ENCODE data around the gene NATD1.

The NATD1 gene, protein sequence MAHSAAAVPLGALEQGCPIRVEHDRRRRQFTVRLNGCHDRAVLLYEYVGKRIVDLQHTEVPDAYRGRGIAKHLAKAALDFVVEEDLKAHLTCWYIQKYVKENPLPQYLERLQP

DNA sequence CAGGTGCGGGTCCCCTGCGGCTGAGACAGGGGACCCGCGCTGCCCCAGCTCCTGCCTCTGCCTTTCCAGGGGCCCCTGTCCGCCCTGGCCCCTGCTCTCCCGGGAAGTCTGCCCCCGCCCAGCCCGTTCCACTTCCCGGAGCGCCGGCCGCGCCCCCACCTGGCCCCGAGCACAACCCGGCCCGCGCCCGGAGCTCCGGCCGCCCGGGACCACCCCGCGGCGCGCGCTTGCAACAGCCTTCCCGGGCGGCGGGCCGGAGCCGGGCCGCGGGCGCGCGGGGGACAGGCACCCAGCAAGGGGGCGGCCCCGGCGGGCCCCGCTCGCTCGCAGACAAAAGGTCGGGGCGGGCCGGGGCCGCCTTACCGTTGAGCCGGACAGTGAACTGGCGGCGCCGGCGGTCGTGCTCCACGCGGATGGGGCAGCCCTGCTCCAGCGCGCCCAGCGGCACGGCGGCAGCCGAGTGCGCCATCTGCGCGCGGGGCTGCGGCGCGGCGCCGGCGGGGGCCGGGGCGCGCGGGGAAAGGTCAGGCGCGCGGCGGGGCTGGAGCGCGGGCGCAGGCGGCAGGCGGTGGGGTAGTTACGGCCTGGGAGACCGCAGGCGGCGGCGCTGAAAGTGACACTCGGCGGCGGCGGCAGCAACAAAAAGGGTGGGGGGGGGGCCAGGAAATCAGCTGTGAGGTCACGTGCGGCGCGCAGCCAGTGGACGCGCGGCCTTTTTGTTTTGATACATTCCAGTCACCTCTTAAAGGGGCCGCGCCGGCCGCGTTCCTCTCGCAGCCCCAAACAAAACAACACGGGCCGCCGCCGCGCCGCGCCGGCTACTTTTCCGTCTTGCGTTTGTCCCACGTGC lies at the start of gene NATD1:
Gene NATD1 (minus strand): TSS at position 615 of the 850 bp plus-strand sequence. CDS start 146 bp downstream, at position 469.
- peak; percentile 77 for DNase-seq

DNA sequence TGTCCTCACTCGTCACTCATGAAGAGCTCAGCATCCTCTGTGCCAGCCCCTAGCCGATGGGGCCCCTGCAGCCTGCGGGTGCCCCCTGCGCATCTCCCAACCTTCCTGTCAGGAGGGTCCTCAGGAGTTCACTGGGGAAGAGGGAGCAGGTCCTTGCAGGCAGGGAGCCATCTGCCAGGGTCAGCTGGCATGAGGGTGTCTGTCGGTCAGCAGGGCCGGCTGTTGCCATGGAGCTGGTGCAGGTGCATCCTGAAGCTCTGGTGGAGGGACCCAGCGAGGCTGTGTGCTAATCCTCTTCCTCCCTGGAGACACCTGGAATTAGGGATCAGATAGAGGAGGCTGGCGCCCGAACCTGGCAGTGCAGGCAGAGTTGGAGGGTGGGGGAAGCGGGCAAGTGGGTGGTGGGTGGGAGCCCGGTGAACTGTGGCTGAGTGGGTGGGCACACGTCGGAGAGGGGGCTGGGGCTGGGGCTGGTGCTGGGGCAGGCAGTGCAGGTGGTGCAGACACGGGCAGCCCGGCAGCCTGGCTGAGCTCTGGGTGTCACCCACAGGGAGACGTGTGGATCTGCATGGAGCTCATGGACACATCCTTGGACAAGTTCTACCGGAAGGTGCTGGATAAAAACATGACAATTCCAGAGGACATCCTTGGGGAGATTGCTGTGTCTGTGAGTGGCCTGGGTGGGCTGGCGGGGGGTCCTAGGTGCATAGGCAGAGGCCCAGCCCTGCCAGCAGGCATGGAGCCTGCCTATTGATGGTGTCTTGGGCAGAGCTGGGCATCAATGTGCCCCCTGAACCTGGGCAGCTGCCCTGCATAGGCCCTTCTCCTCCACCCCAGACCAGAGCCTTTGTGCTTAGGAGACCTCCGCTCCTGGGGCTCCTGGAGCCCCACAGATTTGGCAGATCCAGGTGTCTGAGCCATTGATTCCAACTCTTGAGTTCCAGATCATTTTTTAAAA lies 48.7 kb upstream of the NATD1 start:
- peak; percentile 82 for DNase-seq

DNA sequence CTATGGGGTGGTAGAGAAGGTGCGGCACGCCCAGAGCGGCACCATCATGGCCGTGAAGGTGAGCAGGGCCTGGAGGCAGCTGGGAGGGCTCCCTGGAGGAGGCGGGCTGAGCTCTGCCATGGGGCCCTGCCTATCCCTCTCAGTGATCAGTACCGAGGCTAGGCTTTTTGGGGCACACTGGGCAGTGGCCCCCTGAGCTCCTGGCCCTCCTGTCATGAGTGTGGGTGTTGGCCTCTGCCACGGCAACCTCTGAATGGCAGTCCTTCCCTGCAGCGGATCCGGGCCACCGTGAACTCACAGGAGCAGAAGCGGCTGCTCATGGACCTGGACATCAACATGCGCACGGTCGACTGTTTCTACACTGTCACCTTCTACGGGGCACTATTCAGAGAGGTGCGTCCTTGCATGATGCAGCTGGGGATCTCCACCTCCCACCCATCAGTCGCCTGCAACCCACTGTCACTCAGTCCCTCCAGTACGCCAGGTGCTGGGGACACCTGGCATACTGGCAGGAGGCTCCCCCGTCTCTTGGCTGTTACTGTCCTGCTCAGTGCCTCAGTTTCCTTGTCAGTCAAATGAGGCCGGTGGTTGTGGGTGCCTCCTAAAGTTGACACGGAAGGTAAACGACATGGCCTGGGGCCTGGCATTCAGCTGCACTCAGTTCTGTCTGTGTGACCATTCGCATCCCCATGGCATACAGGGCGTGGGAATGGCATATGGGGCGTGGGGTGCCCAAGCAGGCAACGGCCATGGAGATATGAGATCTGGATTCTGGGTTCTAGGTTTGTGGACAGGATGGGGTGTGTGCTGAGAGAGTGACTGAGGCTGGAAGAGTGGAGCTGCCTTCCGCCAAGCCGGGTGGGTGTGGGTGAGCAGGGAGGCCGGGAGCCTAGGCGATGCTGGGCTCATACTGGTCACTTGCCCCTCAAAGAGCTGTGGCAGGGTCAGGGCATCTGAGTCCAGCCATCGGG lies 47.7 kb upstream of the NATD1 start:
- no peak for DNase-seq

DNA sequence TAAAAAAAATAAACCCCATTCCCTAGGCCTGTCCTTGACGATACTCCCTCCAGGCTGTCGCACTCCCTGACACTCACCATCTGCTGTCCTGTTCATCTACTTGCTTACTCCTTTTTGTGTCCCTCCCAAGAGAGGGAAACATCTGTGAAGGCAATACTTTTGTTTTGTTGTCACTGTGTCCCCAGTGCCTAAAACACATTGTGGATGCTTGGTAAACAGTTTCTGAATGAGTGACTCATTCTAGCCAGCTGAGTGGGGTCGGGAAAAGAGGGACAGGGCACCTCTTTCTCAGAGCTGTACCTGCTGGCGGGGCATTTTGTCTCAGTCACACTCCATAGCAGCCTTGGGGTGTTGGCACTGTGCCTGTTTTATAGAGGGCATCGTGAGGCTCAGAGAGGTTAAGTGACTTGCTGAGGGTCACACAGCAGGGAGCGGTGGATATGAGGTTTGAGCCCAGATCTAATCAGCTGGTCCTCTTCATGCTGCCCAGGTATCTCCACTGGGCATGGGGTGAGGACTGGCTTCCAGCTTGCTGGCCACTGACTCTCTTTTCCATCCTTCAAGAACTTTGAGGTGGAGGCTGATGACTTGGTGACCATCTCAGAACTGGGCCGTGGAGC lies 46.9 kb upstream of the NATD1 start:
- no peak for DNase-seq

DNA sequence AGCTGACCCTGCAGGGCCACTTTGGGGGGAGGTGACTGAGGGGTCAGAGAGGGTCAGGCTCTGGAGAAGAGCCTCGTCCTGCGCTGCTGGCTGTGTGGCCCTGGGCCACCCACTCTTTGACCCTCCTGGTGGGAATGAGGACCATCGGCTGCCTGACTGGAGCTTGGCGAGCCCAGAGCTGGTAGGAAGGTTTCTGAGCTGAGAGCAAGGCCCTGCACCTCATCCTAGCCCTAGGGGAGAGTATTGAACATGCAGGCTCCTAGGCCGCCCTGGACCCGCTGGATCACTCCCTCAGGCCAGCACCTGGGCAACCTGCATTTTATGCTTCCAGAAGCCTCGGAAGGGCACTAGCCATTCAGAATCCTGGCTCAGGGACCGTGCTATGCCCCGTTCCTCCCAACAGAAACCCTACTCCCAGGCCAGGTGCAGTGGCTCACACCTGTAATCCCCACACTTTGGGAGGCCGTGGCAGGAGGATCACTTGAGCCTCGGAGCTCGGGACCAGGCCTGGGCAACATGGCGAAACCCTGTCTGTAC lies 45.8 kb upstream of the NATD1 start:
- no peak for DNase-seq

DNA sequence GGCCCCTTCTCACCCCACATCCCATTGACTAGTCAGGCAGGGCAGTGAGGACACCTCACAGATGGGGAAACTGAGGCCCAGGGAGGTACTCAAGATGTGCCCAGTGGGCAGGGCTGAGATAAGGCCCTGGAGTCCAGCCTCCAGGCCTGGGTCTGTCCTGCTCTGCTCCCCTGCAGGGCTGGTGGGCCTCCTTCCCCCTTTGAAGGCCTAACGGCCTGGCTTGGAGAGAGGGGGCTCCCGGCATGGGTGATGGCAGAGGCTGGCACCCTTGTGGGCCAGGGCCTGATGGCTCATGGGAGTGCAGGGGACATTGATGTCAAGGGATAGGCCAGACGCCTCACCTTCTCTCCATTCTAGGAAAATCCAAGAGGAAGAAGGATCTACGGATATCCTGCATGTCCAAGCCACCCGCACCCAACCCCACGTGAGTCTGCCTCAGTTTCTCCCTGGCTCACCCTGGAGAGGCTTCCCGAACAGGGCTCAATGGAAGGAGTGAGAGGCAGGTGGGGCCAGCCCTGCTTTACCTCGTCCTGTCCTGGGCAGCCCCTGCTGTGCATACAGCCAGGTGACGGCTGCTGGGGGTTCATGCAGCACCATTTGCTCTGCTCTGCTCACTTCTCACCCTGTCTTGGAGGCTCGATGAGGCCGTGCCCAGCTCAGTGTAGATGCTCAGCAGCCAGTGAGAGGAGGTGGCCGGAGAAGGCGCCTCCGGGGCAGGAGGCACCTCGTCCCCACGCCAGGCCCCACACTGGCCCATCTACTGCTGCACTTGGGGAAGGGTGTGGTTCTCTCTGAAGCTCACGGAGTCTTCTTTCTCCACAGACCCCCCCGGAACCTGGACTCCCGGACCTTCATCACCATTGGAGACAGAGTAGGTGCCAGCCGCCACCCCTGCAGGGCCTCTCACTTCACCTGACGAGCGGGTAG lies 45.1 kb upstream of the NATD1 start:
- DNase-seq = no peak

DNA sequence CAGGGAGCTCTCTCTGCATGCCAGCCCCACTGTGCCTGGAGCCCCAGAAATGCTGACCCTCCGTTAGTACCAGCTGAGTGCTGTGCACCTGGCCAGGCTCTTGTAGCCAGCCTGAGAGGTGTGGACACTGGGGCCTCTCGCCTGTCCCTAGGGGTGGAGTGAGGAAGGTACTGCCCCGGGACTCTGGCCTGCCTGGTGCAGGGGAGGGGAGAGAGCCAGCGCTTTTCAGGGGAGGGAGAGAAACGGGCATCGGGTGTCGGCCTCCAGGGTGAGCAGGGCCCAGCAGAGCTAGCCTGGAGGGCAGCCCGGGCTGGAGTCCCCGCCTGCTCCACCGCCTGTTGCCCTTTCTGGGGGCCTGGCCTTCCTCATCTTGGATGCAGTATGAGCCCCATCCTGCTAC lies 44.4 kb upstream of the NATD1 start:
- DNase-seq = no peak

DNA sequence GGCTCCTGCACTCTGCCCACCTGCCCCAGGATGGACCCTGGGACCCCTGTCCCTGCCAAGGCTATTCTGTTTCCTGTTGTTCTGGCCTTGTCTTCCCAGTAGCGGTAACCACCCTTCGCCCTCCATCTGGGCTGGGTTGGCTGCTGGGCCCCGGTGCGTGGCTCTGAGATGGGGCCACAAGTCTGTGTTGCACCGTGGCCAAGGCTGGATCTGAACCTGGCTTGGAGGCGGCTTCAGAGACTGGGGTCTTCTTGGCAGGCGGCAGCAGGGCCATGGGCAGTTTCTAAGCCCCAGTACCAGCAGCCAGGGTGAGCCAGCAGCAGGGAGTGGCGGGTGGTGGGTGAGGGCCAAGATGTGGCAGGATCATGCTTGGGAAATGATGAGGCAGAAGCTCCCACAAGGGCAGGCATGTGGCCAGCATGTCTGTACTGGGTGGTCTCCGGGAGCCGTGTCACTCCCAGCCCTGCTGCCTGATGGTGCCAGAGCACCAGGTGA lies 43.9 kb upstream of the NATD1 start:
- no peak for DNase-seq

DNA sequence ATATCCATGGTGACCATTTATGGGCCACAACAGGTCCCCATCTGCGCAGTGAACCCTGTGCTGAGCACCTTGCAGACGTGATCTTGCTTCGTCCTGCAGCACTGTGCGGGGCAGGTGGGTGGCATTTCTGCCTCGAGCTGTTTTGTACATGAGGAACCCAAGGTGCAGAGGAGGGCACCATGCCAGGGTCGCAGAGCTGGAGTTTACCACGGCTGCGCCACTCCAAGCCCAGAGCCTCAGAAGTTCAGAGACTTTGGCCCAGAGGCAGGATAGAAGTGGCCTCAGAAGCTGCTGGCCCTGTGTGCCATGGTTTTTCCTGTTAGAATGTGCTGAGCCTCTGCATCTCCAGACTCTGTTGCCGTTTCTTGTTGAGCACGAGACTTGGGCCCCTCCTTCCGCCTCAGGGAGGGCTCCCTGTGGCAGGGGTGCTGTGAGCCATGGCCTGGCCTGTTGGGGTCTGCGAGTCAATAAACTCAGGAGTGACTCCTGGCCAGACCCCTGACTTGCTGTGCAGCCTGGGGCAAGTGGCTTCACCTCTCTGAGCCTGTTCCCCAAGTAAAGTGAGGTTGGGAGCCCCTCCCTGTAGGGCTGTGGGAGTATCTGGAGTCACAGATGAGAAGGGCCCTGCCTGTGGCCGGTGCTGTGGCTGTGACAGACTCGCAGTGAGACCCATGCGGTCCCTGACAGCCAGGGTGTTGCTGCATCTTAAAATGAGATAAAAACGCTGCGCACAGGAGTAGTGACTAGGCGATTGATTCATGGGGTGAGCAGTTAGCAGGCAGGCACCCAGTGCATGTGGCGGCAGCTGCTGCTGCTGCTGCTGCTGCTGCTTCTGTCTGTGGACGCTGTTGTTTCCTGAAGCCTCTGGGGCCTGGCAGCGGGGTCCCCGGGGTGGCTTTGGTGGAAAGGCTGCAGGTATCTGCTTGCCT lies 43.2 kb upstream of the NATD1 start:
- DNase-seq = no peak

DNA sequence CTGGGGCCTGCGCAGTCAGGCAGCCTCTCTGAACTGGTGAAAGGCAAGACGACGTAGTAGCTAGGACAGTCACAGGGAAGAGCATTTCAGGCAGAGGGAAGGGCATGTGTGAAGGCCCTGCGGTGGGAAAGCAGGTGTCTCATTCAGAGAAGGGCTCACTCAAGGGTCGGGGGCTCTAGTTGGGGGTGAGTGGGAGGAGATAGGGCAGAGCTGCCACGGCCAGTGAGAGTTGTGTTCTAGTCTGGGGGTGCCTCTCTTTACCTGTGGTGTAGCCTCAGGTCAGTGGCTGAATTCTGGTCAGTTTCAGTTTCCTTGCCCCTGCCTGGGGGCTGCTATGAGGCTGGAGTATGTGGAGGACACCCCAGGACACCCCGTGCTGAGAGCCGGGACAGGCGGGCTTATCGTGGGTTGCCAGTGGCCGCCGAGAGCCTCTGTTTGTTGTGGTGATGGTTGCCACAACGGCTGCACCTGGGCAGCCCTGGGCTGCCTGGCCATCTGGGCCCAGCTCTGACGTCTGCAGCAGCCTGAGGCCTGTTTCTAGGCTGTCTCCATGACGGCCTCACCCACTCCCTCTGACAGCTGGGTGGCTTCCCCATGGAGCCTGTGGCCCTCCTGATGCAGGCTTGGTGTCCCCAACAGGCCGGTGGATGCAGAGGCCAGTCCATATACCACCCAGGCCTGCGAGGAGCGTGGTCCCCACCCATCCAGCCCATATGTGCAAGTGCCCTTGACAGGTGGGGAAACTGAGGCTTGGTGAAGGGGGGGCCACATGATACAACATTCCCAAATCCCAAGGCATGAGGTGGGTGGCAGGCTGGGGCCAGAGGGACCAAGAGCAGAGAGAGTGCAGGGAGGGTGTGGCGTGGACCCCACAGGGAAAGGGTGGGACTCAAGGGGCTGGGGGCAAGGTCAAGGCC lies 42.1 kb upstream of the NATD1 start:
- no peak for DNase-seq

DNA sequence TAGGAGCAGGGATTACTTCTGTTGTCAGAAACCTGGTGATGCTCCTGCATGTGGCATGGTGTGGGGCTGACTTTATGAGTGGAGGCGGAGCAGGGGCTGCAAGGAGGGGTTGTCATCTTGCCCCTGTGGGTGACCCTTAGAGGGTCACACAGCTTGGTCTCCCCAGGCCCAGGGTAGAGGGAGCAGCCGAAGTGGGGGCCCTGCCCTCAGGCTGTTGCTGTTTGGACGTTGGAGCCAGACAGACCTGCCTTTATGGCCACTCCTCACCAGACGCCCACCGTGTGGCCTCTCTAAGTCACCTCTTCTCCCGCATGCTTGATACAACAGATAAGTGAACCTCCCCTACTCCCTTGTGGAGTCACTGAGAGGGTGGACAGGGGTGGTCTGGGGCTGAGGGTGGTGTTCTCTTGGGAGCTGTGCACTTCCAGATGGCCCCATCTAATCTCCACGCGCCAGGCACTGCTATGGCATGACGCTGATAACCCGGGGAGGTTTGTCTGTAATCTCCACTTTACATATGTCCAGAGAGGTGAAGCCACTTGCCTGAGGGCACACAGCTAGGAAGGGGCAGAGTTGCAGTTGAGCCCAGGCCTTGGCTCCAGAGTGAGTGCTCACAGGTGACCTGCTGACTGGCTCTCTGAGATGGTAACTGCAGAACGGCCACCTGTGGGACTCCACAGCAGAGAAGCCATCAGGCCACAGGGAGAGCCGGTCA lies 41.3 kb upstream of the NATD1 start:
- no peak for DNase-seq

DNA sequence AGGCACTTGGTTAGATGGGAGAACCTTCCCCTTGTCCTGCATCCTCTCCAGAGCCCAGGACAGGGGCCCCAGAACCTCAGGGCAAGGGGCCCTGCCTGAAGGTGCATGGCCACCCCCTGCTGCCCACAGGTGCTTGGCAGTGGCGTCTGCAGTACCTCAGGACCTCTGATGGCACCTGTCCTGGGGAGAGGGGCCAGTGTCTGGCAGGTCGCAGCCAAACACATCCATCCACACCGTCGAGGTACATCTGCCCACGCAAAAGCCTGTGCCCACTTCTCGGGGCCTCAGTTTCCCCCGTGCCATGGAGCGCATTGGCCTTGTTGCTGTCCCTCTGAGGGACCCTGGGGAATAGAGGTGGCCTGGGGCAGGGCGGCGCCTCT lies 40.6 kb upstream of the NATD1 start:
- DNase-seq = no peak

DNA sequence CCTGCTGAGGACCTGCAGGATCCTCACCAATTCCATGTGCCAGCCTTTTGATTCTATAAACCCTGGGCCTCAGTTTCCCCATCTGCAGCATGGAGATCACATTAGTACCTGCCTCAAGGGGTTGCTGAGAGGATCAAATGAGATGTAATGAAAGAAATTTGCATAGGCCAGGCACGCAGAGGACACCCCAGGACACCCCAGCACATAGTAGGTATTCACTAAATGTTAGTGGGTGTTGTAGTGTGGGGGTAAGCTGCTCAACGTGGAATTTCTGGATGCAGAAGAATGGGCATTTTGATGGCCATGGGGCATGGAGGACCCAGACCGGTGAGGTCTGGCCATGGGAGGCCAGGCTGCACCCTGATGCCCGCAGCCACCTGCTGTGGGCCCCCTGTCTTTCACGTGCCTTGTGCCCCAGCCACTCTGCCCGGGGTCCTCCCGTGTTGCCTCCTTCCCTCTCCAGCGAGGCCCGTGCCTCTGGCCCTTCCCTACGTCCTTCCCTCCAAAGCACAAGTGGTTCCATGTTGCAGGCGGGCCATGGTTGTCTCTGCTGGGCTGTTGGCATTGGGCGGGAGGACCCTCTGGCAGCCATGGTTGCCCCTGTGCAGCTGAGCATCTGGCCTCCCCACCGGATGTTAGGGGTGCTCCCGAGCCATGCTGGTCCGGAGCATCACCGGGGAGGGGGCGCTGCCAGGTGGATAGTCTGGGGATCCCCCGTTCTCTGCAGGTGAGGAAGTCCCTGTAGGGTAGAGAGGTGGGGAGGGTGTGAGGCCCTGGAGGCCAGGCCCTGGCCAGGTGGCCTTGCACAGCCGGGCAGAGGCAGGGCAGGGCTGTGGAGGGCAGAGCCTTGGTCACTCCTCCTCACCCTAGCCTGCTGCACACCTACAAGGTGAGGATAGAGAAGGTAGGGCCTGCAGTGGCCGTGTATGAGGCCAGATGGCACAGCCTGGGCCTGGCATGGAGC lies 39.9 kb upstream of the NATD1 start:
- DNase-seq = no peak

DNA sequence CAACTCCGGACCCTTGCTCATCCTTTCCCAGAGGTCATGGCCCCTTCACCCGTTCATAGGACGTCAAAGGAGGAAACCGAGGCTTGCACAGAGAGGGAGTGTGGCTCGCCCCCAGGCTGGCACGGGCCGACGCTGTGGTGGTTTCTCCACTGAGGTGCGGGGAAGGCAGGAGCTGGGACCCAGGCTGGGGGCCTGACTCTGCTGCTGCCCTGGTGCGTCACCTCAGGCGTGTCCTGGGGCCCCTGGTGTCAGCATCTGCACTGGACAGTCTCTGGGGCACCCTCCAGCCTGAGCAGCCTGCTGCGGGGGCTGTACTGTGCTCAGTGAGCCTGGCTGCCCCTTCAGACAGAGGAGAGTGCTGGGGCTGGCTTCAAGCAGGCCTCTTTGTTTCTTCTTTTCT lies 38.7 kb upstream of the NATD1 start:
- no peak for DNase-seq

DNA sequence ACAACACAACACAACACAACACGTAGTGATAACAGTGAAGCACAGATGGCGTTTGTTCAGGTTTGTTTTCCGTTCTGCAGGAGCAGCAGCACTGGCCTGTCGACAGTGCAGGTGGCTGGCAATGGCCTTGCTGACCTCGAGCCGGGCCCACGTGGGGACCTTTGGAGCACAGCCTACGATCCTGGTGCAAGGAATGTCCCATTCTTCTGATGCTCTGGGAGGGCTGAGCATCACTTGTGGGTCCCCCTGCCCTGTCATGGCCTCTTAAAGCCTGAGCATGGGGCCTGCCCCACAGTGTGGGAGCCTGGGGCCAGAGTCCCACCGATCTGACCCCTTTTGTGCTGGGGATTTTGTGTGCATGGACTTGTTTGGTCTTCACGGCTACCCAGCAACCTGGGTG lies 38.1 kb upstream of the NATD1 start:
- no peak for DNase-seq

All from NCI-H146 (cell line).